Skeletal muscle satellite cell (primary cell): Measurements from ENCODE around the gene SPATA3.
"Not testable (repeated sequence)": the region's sequence is repeated elsewhere in the genome, so short reads cannot be mapped to it uniquely, and the experiment has no call there.

Source experiments
- H3K27me3 ChIP-seq: 2 replicates; pipeline ENCODE4 v1.7.0; 2013; ENCODE audit warnings: low read length; ENCODE audit not compliant: control insufficient read depth, insufficient read depth
- H3K36me3 ChIP-seq: 2 replicates; pipeline ENCODE4 v1.7.0; 2013; ENCODE audit warnings: mild to moderate bottlenecking, control low read depth, low read length; ENCODE audit not compliant: insufficient read depth
- H3K4me1 ChIP-seq: 2 replicates; pipeline ENCODE4 v1.7.0; 2013; ENCODE audit warnings: low read length; ENCODE audit not compliant: control insufficient read depth, insufficient read depth
- H3K4me2 ChIP-seq: 2 replicates; pipeline ENCODE4 v1.7.0; 2013; ENCODE audit warnings: mild to moderate bottlenecking, low read length
- H3K4me3 ChIP-seq: 2 replicates; pipeline ENCODE4 v1.7.0; 2013; ENCODE audit warnings: low read length
- H3K9ac ChIP-seq: 2 replicates; pipeline ENCODE4 v1.7.0; 2013; ENCODE audit warnings: mild to moderate bottlenecking, low read depth, low read length, moderate library complexity
- H3K9me3 ChIP-seq: replicated peaks from 2 replicates; pipeline ENCODE4 v1.7.0; 2013; ENCODE audit warnings: mild to moderate bottlenecking, control low read depth, low read length

SPATA3 gene

DNA sequence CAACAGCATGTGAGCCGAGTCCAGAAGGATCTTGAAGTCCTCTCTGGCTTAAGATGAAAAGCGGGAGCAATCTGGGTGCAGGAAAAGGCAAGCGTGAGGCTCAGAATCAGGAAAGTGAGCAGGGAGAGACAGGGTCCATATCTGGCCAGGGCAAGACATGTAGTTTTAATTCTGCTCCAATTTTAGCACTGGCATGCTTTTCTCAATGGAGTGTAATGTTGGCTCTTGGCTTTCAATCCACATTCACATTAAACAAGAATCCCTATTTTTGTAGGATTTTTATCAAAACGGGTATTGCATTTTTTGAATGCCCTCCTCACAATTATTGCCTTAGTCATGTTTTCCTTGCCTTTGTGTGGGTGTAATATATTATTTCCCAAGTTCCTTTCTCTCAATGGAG, 6.0 kb downstream of the SPATA3 start:
- Histone ChIP-seq H3K4me1 (peaks cover 8% of the 10 kb centered on the region), H3K36me3 (no peaks in the 10 kb centered on the region), H3K9me3 (no peaks in the 10 kb centered on the region), H3K4me2 (no peak overlapping the region), H3K27me3 (peaks cover 48% of the 10 kb centered on the region), H3K9ac (no peak overlapping the region), H3K4me3 (no peak overlapping the region)

DNA sequence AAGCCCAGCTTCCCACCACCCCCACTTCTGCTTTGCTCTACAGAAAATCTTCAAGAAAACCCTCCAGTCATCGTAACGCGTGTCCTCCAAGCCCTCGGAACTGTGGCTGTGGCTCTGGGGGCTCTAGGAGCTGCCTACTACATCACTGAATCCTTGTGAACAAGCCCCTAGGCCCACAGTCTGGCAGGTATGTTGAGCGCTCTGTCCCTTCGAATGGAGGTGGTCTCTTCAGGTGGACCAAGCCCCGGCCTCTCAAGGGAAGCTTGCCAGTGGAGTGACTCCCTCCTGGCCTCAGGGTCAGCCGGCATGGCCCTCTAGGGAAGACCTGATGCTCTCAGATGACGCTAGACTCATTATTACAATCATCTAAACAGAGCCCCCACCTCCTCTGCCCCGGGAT, 6.7 kb downstream of the SPATA3 start:
- Histone ChIP-seq H3K4me3 (no peak overlapping the region), H3K4me2 (no peak overlapping the region), H3K27me3 (peaks cover 49% of the 10 kb centered on the region), H3K4me1 (peaks cover 8% of the 10 kb centered on the region), H3K9ac (no peak overlapping the region), H3K9me3 (no peaks in the 10 kb centered on the region), H3K36me3 (no peaks in the 10 kb centered on the region)

DNA sequence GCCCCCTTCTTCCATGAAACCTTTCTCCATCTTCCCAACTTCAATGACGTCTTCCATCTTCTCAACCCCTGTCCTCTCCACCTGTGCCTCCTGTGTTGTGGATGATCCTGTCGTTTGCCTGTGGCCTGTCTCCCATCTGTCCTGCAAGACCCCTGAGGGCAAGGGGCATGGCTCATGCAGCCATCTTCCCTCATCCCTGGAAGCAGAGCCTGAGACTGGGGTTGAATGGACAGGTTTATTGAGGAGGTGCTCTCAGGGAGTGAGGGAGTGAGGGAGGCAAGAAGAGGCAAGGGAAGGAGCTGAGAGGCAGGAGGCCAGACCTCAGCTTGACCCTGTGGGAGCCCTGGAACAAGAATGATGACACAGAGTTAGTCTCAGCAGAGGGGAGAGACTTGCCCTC, 7.3 kb downstream of the SPATA3 start:
- no peaks in the 10 kb centered on the region for H3K36me3 ChIP-seq
- H3K4me2 ChIP-seq, result no peak overlapping the region
- no peaks in the 10 kb centered on the region for H3K9me3 ChIP-seq
- H3K27me3 ChIP-seq, result peaks cover 52% of the 10 kb centered on the region
- no peak overlapping the region for H3K9ac ChIP-seq
- peaks cover 8% of the 10 kb centered on the region for H3K4me1 ChIP-seq
- no peak overlapping the region for H3K4me3 ChIP-seq

DNA sequence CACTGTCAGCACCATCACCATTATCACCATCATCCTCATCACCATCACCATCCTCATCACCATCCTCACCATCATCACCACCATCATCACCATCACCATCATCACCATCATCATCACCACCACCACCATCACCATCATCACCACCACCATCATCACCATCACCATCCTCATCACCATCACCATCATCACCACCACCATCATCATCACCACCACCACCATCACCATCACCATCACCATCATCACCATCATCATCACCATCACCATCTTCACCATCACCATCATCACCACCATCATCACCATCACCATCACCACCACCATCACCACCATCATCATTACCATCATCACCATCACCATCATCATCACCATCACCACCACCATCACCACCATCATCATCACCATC, 9.0 kb downstream of the SPATA3 start:
- H3K4me3 ChIP-seq, H3K9ac ChIP-seq, H3K4me2 ChIP-seq, H3K9me3 ChIP-seq, H3K36me3 ChIP-seq, H3K4me1 ChIP-seq: not testable (repeated sequence)
- peaks cover 54% of the 10 kb centered on the region for H3K27me3 ChIP-seq

DNA sequence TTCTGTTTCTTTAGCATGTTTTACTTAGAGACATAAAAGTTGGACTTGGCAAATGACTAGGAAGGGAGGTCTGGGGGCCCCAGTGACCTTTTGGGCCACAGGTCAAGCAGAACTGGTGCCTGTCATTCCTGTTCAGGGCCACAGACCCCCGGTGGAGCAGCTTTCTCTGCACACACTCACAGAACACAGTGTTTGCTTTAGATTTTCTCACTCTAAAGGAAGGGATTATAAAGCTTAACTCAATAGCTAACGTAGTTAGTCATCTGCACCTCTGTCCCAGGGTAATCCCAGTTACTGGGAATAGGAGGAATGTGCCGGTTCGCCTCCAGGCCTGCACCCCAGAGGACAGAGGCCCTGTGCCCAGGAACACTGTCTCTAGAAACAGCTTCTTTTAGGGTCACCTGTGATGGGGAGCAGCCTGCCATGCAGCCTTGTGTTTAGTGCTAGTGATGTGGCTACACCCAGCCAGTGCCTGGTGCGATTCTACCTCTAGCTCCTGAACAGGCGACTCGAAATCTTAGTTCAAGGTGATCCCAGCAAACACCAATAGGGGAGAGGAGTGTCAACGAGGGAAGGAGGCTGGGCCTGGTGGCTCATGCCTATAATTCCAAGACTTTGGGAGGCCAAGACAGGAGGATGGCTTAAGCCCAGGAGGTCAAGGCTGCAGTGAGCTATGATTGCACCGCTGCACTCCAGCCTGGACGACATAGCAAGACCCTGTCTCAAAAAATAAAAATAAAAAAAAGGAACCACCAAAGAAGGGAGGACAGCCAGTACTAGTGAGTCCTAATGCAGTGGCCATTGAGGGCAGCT, 11.6 kb downstream of the SPATA3 start:
- Histone ChIP-seq H3K36me3 (no peaks in the 10 kb centered on the region), H3K4me1 (peaks cover under 1% of the 10 kb centered on the region), H3K4me2 (no peak overlapping the region), H3K4me3 (no peak overlapping the region), H3K9ac (no peak overlapping the region), H3K9me3 (no peaks in the 10 kb centered on the region), H3K27me3 (peaks cover 58% of the 10 kb centered on the region)

DNA sequence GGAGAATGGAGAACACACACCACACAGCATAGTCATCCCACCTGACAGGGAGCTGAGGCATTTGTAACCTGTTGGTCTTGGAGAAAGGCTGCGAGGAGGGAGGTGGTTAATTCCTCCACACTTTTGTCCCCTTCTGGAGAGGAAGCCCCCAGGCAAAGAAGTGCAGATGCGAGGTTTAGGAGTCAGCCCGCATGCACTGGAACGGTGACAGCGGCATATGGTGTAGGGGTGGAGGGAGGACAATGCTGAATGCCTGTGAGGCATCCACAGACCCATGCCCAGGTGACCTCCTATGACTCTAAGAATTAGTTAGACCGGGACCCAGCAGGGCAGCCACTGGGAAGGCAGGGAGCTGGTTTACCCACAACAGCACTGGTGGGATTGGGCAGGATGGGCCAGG, 12.2 kb downstream of the SPATA3 start:
- H3K4me1 ChIP-seq, result no peaks in the 10 kb centered on the region
- no peak overlapping the region for H3K4me3 ChIP-seq
- H3K9ac ChIP-seq, result no peak overlapping the region
- no peaks in the 10 kb centered on the region for H3K9me3 ChIP-seq
- no peaks in the 10 kb centered on the region for H3K36me3 ChIP-seq
- no peak overlapping the region for H3K4me2 ChIP-seq
- peaks cover 58% of the 10 kb centered on the region for H3K27me3 ChIP-seq

DNA sequence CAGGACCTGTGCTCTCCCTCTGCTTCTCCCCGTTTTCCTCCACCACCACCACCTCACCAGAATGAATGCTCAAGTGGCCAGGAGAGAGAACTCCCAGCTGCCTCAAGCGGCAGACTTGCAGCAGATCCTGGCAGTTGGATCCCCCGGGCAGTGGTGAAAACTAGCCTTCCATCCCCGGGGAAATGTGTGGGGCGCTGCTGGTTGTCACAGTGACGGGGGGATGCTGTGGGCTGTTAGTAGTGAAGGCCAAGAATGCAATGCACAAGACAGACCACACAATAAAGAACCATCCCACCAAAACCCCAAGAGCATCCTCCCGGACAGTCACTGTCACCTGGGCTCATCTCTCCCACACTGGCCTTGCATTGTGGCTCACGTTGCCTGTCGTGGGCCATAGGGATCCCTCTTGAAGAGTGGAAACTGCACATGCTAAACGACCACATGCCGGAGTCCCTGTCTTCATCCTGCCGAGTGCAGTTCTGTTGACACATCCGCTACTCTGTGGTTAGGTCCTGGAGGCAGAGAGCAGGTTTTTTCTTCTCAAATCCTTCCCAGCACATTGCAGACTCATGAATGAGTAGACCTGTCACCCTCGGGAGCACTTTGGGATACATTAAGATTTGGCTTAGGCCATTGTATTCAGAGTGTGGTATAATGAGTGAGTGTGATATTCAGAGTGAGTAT, 13.5 kb downstream of the SPATA3 start:
- Histone ChIP-seq H3K27me3 (peaks cover 60% of the 10 kb centered on the region), H3K4me2 (no peak overlapping the region), H3K4me3 (no peak overlapping the region), H3K4me1 (no peaks in the 10 kb centered on the region), H3K36me3 (no peaks in the 10 kb centered on the region), H3K9me3 (no peaks in the 10 kb centered on the region), H3K9ac (no peak overlapping the region)

DNA sequence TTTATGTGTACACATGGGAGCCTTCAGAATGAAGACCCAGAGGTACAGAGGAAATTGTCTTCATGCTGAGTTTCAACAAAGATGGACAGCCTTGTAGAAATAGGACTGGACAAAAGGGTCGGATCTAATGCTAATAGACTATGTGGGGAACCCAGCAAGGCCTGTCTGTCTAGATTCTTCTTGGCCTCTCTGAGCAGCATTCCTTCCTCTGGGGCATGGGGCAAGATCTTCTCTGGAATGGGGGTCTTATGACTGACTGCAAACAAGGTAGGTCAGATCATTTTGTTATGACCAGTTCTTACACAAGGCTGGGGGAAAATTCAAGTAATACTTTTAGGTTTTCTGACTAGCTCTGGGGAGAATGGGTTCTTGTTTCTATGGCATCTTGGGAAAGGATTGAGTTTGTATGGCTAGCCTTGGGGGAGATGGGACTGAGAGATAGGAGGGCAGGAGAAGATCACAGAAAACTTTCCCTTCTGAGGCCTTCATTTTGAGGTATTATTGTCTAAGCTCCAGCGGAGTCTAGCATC, 14.3 kb downstream of the SPATA3 start:
- Histone ChIP-seq H3K9ac (no peak overlapping the region), H3K4me3 (no peak overlapping the region), H3K27me3 (peaks cover 67% of the 10 kb centered on the region), H3K36me3 (no peaks in the 10 kb centered on the region), H3K4me1 (no peaks in the 10 kb centered on the region), H3K9me3 (no peaks in the 10 kb centered on the region), H3K4me2 (no peak overlapping the region)

DNA sequence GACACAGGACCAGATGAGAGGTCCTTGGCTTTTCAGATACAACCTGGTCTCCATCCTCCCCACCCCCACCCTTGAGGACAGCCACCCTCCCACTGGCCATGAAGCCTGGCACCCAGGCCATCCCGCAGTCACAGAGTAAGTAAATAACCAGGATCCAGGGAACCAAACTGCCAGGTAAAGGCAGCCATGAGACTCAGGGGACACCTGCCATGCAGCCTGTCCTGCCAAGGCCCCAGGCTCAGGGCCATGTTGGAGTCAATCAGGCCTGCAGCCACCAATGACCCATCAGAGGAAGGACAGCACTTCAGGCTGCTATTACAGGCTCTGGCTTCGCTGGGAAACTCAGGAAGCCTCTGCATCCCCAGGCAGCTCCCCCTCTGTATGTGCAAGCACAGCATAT, 15.6 kb downstream of the SPATA3 start:
- H3K4me2 ChIP-seq, result no peak overlapping the region
- H3K9me3 ChIP-seq, result no peaks in the 10 kb centered on the region
- no peak overlapping the region for H3K4me3 ChIP-seq
- no peaks in the 10 kb centered on the region for H3K4me1 ChIP-seq
- peaks cover 77% of the 10 kb centered on the region for H3K27me3 ChIP-seq
- no peaks in the 10 kb centered on the region for H3K36me3 ChIP-seq
- H3K9ac ChIP-seq, result no peak overlapping the region

DNA sequence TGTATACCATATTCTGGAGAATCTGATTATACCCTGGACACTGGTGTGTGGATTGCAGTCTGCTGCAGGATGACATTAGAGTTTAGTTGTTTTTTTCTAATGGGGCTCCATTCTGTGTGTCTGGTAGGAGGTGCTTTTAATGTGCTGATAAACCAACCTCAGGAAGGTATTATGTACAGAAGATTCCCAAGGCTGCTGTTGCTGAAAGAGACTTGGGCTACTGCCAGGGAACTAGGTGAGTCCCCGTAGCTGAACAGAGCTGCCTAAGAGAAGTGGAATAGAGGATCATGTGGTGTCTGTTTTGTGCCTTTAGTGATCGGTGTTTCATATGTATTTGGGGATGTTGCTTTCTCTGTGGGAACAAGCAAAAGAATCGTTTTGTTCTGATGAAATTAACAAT, 16.5 kb downstream of the SPATA3 start:
- H3K9ac ChIP-seq, result no peak overlapping the region
- no peaks in the 10 kb centered on the region for H3K4me1 ChIP-seq
- H3K9me3 ChIP-seq, result no peaks in the 10 kb centered on the region
- H3K27me3 ChIP-seq, result peaks cover 79% of the 10 kb centered on the region
- no peak overlapping the region for H3K4me3 ChIP-seq
- no peak overlapping the region for H3K4me2 ChIP-seq
- H3K36me3 ChIP-seq, result no peaks in the 10 kb centered on the region

DNA sequence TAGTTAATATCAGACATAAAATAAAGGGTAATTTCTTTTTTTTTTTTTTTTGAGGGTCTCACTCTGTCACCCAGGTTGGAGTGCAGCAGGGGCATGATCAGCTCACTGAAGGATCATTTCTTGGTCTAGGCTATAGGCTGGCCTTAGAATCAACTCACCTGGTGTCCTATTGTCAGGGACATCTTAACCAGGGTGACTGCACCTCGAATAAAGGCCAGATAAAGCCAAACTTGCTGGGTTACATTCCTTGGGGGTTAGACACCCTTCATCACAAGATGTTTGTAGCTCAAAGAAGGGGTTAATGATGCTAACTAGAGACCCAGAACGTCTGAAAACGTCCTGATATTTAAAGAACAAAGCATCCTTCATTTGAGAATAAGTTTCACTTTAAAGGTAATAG, 17.9 kb downstream of the SPATA3 start:
- no peaks in the 10 kb centered on the region for H3K36me3 ChIP-seq
- H3K27me3 ChIP-seq, result peaks cover 75% of the 10 kb centered on the region
- H3K4me2 ChIP-seq, result no peak overlapping the region
- no peak overlapping the region for H3K4me3 ChIP-seq
- no peaks in the 10 kb centered on the region for H3K4me1 ChIP-seq
- no peaks in the 10 kb centered on the region for H3K9me3 ChIP-seq
- no peak overlapping the region for H3K9ac ChIP-seq

DNA sequence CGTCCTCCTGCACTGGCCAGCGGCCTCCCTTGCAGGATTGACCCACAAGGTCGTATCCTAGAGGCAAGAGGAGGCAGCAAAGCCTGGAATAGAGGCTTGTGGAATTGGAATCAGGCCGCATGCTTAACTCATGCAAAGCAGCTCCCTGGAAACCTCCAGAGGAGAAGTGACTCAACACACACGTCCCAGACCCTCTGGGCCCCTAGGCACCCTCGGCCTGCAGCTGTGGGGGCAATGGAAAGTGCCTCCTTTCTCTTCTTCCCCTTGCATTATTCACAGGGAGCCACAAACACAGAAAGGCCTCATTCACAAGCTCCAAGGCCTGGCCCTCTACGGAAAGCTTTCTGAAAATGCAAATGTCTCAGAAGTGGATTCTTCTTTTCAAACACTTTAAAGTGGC, 19.6 kb downstream of the SPATA3 start:
- no peak overlapping the region for H3K9ac ChIP-seq
- no peaks in the 10 kb centered on the region for H3K36me3 ChIP-seq
- peaks cover 68% of the 10 kb centered on the region for H3K27me3 ChIP-seq
- H3K9me3 ChIP-seq, result no peaks in the 10 kb centered on the region
- H3K4me1 ChIP-seq, result no peaks in the 10 kb centered on the region
- H3K4me2 ChIP-seq, result no peak overlapping the region
- H3K4me3 ChIP-seq, result no peak overlapping the region
